Activated naive CD4-positive, alpha-beta T cell (primary cell): Measurements from ENCODE around the gene PSORS1C1.
A peak's percentile ranks its signal among the peaks of the same experiment; 100 is the strongest.
"Not testable (repeated sequence)": the region's sequence is repeated elsewhere in the genome, so short reads cannot be mapped to it uniquely, and the experiment has no call there.

Source experiments
- DNase-seq, 4 experiments: peaks; one replicate each; lab custom pipeline; 2025; lab: John Stamatoyannopoulos, UW

The PSORS1C1 gene, protein sequence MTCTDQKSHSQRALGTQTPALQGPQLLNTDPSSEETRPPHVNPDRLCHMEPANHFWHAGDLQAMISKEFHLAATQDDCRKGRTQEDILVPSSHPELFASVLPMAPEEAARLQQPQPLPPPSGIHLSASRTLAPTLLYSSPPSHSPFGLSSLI

DNA sequence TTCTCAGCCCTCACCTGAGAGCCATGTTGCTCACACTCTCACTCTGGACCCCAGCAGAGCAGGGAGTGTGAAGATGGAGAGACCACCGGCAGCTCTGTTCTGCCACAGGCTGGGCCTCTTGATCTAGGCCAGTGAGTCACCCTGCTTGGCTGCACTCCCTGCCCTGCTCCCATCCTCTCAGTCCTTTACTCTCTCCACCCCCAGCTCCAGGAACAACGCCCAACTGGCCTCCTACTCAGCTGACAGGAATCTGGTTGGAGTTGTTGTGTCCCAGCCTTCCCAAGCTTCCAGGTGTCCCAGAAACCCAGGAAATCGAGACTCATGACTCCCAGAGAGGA is at the start of gene PSORS1C1:
Gene PSORS1C1 (plus strand): TSS at position 260 of the 338 bp plus-strand sequence. CDS start 14,833 bp downstream, outside the sequence.
- DNase-seq, result no peak

DNA sequence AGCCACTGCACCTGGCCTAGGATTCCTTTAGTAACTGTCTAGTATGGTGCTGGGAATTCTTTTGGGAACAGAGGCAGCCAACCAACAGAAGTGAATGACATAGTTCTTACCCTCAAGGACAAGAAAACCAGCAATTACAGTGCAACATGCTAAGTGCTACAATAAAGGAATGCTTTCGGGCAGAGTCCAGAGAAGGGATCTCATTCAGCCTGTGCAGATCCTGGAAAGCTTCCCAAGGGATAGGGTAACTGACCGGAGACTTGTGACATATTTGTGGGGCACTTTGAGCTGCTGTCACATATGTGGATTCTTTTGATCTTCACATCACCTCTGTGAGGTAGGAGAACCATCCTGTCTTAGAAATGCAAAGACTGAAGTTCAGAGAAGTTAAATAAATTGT is 49.0 kb upstream of the PSORS1C1 start:
- no peak for DNase-seq

DNA sequence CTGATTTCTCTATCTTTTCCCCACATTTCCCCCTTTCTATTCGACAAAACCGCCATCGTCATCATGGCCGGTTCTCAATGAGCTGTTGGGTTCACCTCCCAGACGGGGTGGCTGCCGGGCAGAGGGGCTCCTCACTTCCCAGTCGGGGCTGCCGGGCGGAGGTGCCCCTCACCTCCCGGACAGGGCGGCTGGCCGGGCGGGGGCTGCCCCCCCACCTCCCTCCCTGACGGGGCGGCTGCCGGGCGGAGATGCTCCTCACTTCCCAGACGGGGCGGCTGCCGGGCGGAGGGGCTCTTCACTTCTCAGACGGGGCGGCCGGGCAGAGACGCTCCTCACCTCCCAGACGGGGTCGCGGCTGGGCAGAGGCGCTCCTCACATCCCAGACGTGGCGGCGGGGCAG is 47.6 kb upstream of the PSORS1C1 start:
- not testable (repeated sequence) for DNase-seq

DNA sequence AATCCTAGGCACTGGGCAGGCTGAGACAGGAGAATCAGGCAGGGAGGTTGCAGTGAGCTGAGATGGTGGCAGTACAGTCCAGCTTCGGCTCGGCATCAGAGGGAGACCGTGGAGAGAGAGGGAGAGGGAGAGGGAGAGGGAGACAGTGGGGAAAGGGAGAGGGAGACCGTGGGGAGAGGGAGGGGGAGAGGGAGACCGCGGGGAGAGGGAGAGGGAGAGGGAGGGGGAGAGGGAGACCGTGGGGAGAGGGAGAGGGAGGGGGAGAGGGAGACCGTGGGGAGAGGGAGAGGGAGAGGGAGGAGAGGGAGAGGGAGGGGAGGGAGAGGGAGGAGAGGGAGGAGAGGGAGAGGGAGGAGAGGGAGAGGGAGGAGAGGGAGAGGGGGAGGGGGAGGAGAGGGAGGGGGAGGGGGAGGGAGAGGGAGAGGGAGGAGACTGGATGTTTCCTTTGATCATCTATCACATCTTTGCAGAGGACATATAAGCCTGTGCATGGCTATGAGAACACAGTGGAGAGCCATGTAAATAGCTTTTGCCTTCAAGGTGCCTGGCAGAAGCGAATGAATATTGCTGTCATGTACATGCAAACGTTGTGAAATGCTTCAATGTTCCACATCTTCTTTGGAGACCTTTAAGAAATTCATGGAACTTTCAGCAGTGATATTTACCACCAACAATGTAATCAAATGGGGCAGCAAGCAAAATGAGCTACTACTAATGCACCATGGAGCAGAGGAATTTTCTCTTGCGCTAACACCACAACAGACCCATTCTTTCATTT is 46.5 kb upstream of the PSORS1C1 start:
- DNase-seq, result not testable (repeated sequence)

DNA sequence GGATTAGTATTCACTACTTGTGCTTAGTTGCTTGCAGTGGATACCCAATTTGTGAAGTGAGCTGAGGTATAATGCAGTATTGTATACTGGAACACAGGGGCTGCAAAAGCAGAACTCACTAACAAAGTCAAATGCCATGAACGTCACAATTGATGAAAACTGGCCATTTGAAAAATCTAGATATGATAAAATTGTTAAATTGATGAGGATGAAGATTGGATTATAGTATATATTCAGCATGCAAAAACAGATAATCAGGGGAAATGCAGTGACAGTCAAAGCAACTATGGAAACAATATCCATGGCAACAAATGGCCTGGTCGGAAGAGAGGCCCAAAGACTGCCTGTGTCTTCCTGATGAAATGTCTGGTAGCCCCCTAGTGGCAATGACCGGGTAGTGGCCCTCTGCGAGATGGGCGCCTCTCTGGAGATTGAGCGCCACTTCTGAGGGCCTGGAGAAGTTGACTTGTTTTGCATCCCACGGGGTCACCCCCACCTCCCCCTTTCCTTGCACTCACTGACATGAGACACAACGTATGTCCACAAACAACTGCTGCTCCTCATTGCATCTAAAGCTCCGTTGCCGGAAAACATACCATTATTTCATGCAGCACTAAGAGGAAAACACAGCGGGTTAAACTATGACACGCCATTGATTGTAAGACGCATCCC is 45.8 kb upstream of the PSORS1C1 start:
- peak; percentile 26 to 53 (median 39) for DNase-seq

DNA sequence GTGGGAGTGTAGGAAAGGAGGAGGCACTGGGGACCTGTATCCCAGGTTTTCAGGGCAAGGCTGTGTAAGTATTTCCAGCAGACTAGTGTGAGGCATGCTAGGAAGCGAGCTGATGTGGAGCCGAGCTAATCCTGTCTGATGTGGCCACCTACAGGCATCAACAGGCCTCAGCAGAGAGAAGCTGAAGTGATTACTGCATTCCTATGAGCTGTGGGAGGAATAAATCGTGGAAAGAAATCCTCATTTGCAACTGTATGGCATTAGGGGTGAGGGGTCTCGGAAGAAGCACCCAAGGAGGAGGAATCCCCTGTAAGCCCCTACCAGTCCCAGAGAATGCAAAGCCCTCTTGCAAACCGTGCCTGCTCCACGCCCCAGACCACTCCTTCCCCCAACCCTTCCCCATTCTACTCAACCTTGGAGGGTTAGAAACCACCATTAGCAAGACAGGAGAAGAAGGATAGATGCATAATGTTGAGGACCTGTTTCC is 43.8 kb upstream of the PSORS1C1 start:
- DNase-seq, result no peak

DNA sequence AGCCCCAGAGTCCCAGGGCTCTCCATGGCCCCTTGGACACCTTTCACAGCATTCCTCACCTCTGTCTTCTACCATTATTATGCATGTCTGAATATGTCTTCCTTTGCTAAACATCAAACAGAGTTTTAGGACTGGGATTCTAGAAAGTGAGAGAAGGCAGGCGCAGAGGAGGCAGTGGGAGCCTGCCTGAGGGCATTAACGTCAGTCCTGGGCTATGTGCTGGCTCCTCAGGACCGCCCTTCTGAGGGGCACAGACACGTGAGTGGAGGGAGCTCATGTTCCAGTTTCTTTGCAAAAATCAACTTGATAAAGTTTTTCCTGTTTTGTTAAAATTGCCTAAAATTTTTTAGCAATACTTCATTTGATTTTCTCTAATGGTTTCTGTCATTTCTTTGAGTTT is 40.2 kb upstream of the PSORS1C1 start:
- DNase-seq, result no peak

DNA sequence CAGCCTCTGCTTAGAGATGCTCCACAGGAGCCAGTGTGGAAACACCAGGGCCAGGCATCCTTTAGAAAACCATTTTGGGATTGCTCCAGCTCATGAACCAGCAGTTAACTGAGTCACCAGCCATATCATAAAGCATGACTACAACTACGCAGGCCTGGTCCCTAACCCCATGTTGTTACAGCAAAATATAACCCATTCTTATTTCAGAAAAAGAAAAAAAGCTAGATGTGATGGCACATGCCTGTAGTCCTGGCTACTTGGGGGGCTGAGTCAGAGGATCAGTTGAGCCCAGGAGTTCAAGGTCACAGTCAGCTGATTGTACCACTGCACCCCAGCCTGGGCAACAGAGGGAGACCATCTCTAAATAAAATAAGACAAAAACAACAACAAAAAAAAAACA is 39.1 kb upstream of the PSORS1C1 start:
- no peak for DNase-seq

DNA sequence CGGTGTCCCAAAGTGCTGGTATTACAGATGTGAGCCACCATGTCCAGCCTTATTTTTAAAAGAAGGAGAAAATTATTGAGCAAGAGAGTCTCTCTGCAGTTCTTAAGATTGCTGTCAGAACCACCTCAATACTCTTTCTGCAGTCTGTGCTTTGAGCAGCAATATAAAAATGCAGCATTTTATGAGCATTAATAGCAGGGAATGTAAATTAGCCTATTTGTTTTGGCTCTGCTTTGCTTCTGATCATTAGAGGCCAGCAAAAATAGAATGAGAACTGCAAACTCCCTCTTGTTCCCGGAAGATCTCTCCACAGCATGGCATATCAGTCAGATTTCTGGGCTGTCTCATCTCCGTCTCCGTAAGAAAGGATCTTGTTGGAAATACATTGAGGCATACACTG is 38.0 kb upstream of the PSORS1C1 start:
- DNase-seq, result no peak

DNA sequence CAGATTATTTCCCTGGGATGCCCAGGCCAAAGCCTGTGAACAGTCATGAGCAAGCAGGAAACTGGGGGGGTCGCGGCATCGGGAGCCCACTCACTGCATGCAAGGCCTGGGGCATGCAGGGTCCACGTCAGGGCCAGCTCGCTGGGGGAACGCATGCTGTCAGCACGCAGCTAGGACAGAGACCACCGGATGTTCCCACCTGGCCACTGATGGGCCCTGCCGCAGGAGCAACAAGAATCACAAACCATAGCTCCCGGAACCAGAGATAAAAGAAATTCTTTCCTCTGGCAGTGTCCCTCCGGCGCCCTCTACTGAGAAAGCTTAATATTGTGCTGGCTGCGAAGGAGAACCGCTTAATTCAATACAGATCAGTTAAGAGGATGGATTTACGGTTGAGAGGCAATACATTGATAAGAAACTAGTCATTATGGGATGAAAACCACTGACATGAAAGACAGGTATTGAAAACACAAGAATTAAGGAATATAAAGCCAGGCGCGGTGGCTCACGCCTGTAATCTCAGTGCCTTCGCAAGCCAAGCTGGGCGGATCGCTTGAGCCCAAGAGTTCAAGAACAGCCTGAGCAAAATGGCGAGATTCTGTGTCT is 34.8 kb upstream of the PSORS1C1 start:
- DNase-seq, result peak in 3 of 4 experiments; percentile 24 to 48 (median 34)

DNA sequence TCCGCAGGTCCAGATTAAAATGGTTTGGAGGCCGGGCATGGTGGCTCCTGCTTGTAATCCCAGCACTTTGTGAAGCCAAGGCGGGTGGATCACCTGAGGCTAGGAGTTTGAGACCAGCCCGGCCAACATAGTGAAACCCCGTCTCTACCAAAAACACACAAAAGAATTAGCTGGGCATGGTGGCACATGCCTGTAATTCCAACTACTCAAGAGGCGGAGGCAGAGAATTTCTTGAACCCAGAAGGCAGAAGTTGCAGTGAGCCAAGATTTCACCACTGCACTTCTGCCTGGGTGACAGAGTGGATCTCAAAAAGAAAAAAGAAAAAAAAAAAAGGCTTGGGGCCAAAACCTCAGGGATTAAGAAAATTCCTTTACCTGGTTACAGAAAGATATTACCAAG is 32.7 kb upstream of the PSORS1C1 start:
- no peak for DNase-seq

DNA sequence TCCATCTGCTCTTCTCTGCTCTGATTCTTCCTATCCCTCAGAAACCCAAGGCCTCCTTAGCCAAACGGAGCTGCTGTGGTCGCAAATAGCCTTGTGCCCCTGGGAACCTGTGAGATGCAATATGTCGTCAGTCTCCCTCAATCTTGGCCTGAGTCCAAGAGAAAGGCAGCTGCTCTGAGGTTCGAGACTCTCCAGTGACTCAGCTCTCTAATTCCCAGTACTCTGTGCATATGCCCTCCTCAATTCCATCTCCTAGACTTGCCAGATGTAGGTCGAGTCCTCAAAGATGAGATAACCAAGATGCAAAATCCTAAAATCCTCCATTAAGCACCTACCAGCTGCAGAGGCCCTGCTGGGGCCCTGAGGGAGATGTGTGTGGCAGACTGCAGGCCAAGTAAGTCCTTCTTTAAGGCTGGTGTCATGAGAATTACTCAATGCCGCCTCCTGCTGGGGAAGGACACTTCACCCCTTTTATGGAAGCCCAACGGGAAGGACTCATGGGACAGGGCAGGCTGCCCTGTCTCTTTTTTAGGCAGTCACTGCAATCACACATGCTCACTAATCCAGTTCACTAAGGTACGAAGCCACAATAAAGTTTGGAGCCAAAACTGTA is 30.8 kb upstream of the PSORS1C1 start:
- DNase-seq, result peak in 1 of 4 experiments; percentile 6

DNA sequence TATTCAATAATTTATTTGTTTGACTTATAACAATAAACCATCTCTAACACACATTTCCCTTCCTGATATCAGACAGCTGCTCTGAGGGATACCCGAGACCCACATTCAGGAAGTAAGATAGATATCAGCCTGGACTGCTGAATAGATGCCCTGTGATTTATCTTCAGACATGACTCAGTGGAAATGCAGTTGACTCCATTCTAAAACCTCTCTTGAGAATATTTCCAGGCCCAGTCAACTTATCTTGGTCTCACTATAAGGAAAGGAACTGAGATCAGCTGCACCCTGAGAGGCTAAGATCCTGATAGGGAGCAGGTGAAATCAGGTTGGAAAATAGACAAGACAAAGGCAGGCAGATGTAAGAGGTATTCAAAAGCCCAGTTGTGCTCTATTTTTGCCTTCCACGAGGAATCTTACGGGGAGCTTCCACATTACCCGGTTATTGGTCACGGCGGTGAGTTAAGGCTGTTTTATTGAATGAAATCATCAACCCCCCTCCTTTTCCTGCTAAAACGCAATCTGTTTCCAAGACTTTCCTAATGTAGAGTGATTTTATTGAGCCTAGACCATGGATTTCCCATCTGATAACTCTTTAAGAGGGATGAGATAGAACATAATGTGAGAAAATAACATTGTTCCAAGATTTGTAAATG is 27.7 kb upstream of the PSORS1C1 start:
- DNase-seq, result no peak

DNA sequence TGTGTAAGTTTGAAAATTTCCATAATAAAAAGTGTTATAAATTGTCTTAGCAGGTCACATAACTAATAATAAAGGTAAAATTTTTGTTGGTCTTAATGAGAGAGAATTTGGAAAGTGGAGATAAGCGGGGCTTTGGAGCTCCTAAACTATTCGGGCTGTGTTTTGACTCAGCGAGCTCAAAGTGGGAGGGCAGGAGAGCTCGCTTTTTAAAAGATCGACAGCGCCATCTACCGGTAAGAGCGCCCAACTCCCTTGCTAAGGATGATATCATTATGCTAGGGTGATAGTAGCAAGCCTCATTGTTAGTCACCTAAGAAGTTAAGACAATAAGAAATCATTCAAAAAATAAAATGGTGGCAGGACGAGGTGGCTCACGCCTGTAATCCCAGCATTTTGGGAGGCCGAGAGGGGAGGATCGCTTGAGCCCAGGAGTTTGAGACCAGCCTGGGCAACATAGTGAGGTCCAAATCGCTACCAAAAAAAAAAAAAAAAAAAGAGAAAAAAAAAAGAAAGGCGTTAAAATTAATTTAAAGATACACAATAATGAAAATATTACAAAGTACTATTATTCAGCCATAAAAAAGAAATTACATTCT is 27.0 kb upstream of the PSORS1C1 start:
- DNase-seq, result peak; percentile 71 to 89 (median 82)

DNA sequence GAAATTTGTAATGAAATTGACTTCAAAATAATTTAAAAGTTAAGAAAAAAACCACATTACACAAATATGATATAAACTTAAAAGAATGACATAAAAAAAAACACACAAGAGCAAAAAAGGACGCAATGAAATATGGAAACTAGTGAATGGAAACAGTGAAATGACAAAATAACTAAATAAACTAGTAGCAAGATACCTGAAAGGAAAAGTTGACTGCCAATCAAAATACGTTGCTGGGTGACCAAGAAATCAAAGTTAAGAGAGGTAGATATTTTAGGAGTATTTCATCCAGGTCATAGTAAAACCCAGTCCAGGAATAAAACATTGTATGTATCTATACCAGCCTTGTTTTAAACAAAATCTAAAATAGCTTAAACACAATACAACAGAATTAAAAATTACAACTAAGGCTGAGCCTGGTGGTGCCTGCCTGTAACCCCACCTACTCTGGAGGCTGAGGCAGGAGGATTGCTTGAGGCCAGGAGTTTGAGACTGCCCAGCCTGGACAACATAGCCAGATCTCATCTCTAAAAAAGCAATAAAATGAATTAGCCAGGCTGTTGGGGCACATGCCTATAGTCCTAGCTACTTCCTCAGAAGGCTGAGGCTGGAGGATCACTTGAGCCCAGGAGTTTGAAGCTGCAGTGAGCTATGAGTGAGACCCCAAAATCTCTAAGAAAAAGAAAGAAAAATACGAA is 24.2 kb upstream of the PSORS1C1 start:
- no peak for DNase-seq

DNA sequence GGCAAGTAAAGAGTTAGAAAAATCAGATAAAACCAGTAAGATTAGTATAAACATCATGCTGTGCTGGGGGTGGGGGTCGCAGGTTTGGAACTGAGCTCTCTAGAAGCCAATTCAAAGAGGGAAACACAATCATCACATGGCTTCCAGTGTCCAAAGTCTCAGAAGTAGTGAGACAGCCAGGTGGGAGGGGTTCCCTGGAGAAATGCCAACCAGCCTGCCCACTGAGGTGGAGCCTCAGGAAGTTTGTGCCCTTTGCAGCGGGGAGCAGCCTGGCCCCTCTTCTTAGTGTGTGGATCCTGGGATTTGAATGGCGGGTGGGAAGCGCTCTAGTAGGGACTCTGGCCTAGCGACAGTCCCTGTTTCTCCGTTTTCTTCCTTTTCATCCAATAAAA is 23.6 kb upstream of the PSORS1C1 start:
- no peak for DNase-seq

DNA sequence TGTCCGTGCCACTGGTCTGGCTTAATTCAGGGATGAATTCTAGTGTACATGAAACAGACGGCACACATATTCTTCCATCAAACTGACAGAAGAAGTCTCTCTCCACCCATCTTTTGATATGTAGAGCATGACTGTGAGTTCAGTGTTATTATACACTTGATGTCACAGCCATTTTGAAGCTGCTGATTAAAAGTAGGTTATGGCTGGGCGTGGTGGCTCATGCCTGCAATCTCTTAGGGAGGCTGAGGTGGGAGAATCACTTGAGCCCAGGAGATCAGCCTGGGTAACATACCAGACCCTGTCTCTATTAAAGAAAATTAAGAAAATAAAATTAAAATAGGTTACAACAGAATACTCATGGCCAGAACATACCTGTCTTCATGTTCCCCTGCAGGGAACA is 22.9 kb upstream of the PSORS1C1 start:
- no peak for DNase-seq

DNA sequence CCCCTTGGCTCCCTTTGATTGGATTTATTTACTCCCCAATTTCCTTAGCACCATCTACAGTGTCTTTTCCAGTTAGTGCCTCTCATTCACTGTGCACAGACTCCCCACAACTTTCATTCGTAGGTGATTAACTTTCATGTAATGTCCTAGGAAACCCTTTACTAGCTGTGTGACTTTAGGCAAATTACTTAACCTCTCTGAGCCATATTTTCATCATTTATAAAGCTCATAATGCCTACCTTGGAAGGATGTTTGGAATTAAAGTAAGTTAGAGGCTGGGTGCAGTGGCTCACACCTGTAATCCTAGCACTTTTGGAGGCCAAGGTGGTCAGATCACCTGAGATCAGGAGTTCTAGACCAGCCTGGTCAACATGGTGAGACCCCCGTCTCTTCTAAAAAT is 22.4 kb upstream of the PSORS1C1 start:
- no peak for DNase-seq

DNA sequence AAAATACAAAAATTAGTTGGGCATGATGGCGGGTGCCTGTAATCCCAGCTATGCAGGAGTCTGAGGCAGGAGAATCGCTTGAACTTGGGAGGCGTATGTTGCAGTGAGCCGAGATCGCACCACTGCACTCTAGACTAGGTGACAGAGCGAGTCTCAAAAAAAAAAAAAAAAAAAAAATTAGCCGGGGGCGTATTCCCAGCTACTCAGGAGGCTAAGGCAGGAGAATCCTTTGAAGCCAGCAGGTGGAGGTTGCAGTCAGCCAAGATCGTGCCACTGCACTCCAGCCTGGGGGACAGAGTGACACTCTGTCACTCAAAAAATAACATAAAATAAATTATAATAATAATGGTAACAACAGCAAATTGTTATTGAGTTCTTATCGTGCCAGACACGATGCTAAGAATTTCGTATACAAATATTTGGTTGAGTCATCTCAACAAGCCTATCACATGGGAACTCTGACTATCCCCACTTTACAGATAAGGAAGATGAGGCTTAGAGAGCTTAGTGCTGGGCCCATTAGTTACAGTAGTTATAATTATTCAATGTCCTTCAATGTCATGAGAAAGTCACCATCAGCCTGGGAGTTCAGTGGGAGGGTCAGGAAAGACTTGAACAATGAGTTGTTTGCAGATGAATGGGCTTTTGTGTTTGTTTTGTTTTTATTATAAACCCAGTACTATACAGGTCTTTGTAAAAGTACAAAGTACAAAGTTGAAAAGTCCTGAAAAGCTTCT is 21.7 kb upstream of the PSORS1C1 start:
- no peak for DNase-seq

DNA sequence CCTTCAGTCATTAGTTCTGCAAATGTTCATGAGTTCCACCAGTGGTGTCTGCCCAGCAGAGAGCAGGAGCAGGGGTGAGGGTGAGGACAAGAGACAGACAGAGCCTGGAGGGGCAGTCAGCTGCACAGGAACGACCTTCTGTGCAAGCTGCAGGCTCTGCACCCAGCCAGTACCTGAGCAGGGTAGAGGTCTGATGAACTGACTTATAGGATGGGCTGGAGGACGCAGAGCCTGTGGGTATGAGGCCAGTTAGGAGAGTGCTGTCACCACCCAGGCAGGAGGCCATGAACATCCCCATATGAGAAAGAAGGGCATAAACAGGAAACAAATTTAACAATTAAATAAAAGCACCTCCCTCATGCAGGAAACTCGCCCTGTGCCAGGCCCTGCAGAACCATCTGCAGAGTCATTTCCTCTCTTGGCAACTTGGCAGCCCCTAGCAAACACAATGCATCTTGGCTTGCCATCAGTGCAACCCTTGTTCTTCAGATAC is 20.2 kb upstream of the PSORS1C1 start:
- peak in 2 of 4 experiments; percentile 25 to 43 for DNase-seq
